K562 (cell line): Measurements from ENCODE around the gene WDR31. TPM values are rescaled to one million over a fixed set of nuclear protein-coding genes. Genes with fewer than 3 reads are reported as not detected.

ENCODE experiments used
- DDX20 ChIP-seq: fragments of 450-650 bp; IDR thresholded peaks from 2 replicates; pipeline ENCODE4 v1.6.1; 2016; ENCODE audit warnings: missing genetic modification characterization, low read depth, mild to moderate bottlenecking, missing compliant biosample characterization, moderate library complexity
- GABPA ChIP-seq: fragments of 200-800 bp; sonication (Bioruptor generic); conservative IDR thresholded peaks from 2 replicates; pipeline ENCODE4 v1.6.1; 2016; ENCODE audit warnings: low read depth, missing genetic modification characterization, missing compliant biosample characterization
- IFI16 ChIP-seq: fragments of 250-450 bp; sonication (Bioruptor Pico); IDR thresholded peaks from 2 replicates; pipeline ENCODE4 v2.1.2; 2022; ENCODE audit warnings: mild to moderate bottlenecking, inconsistent platforms
- MEF2D ChIP-seq: conservative IDR thresholded peaks from 2 replicates; pipeline ENCODE4 v1.6.1; 2016; ENCODE audit warnings: low read depth, missing genetic modification characterization, missing compliant biosample characterization
- NFXL1 ChIP-seq: fragments of 450-650 bp; formaldehyde crosslinking; IDR thresholded peaks from 2 replicates; pipeline ENCODE4 v1.4.0; 2021; ENCODE audit warnings: mild to moderate bottlenecking
- NFYB ChIP-seq: IDR thresholded peaks from 2 replicates; pipeline ENCODE4 v1.6.1; 2011; ENCODE audit warnings: mild to moderate bottlenecking, moderate library complexity; ENCODE audit not compliant: insufficient read length; ENCODE audit errors: extremely low read depth
- NR2F6 ChIP-seq: fragments of 450-650 bp; formaldehyde crosslinking; IDR thresholded peaks from 2 replicates; pipeline ENCODE4 v1.4.0; 2020; ENCODE audit warnings: mild to moderate bottlenecking
- PHF20 ChIP-seq: fragments of 450-650 bp; IDR thresholded peaks from 2 replicates; pipeline ENCODE4 v1.6.1; 2018; ENCODE audit not compliant: partially characterized antibody
- PHF8 ChIP-seq: fragments of 200-600 bp; sonication (generic); IDR thresholded peaks from 2 replicates; pipeline ENCODE4 v1.6.1; 2012; ENCODE audit warnings: mixed run types, mild to moderate bottlenecking, inconsistent platforms, low read length, moderate library complexity, borderline replicate concordance
- PTTG1 ChIP-seq: fragments of 450-650 bp; IDR thresholded peaks from 2 replicates; pipeline ENCODE4 v1.6.1; 2016; ENCODE audit warnings: low read depth, mild to moderate bottlenecking, missing genetic modification characterization, missing compliant biosample characterization
- RFX7 ChIP-seq: fragments of 250-450 bp; sonication (Bioruptor Pico); IDR thresholded peaks from 2 replicates; pipeline ENCODE4 v1.5.1; 2021; ENCODE audit warnings: mild to moderate bottlenecking
- SRF ChIP-seq, 2 experiments: fragments of 250-450, 450-650 bp in 1 of 2; sonication (Bioruptor Pico) in 1 of 2; sonication (generic) in 1 of 2; formaldehyde crosslinking; IDR thresholded peaks; 2 replicates each; pipeline versions ENCODE4 v1.5.0 to v1.5.1; 2020 to 2022; ENCODE audit warnings: mild to moderate bottlenecking in 1 of 2, missing genetic modification reagents in 1 of 2
- TEAD1 ChIP-seq, 2 experiments: fragments of 450-650 bp in 1 of 2; sonication (generic) in 1 of 2; formaldehyde crosslinking; IDR thresholded peaks; 2 replicates each; pipeline versions ENCODE4 v1.4.0 to v1.8.0; 2020 to 2022; ENCODE audit warnings: mild to moderate bottlenecking in 2 of 2, missing genetic modification reagents in 1 of 2
- ZNF197 ChIP-seq: fragments of 200-800 bp; sonication (Bioruptor generic); IDR thresholded peaks from 2 replicates; pipeline ENCODE4 v1.6.1; 2016; ENCODE audit warnings: low read depth, missing genetic modification characterization, missing compliant biosample characterization
- ZNF41 ChIP-seq: fragments of 250-450 bp; sonication (Bioruptor Pico); conservative IDR thresholded peaks from 2 replicates; pipeline ENCODE4 v1.4.0; 2020; ENCODE audit warnings: mild to moderate bottlenecking
- ZNF57 ChIP-seq: fragments of 450-650 bp; formaldehyde crosslinking; IDR thresholded peaks from 2 replicates; pipeline ENCODE4 v1.4.0; 2020; ENCODE audit warnings: mild to moderate bottlenecking, moderate library complexity
- ZNF766 ChIP-seq: fragments of 200-800 bp; sonication (Bioruptor generic); conservative IDR thresholded peaks from 2 replicates; pipeline ENCODE4 v1.6.1; 2016; ENCODE audit warnings: missing genetic modification characterization, missing compliant biosample characterization
- polyA plus RNA-seq, 8 experiments: library from polyadenylated mRNA; depleted of rRNA in 4 of 8; stranded (reverse) in 5 of 8; unstranded in 3 of 8; fragments of >200 nt; fragmentation: Nextera tagmentation in 2 of 8; fragmentation: Illumina TruSeq in 1 of 8; extraction: Ambion mirVana in 2 of 8; extraction: Trizol in 1 of 8; gene quantifications; 2 replicates each; pipeline versions ENCODE4 v1.2.1 to v1.2.3, GENCODE V29; 2011 to 2014; ENCODE audit warnings: inconsistent platforms in 1 of 8, missing spikeins in 1 of 8
- total RNA-seq, 7 experiments: library from RNA; depleted of rRNA in 6 of 7; stranded (reverse); fragments of >200 nt in 6 of 7; fragmentation: Illumina TruSeq in 2 of 7; extraction: Trizol in 2 of 7; gene quantifications; 2 replicates each; pipeline versions ENCODE4 v1.2.1 to v1.2.3, GENCODE V29; 2011 to 2021; ENCODE audit warnings: low replicate concordance in 1 of 7
- TF ChIP-seq, protein P1 (sequence below): IDR thresholded peaks from 2 replicates; pipeline ENCODE4 v1.6.1; 2014; ENCODE audit warnings: antibody characterized with exemption
- TF ChIP-seq, protein P2 (sequence below): fragments of 450-650 bp; formaldehyde crosslinking; IDR thresholded peaks from 2 replicates; pipeline ENCODE4 v1.4.0; 2020; ENCODE audit warnings: mild to moderate bottlenecking
- TF ChIP-seq, protein P3 (sequence below): fragments of 200-800 bp; sonication (Bioruptor generic); IDR thresholded peaks from 2 replicates; pipeline ENCODE4 v1.6.1; 2016; ENCODE audit warnings: missing genetic modification characterization, missing compliant biosample characterization
- TF ChIP-seq, protein P4 (sequence below): fragments of 250-450 bp; sonication (Bioruptor Pico); IDR thresholded peaks from 2 replicates; pipeline ENCODE4 v1.8.0; 2022; ENCODE audit warnings: moderate library complexity, mild to moderate bottlenecking, inconsistent platforms

The WDR31 gene
- total and polyA plus RNA-seq, 9 of the 15 experiments (the other 6 are each of a cell fraction or from before 2014, with no cell fraction given): 0.35 to 1.8 (median 0.95) TPM

DNA sequence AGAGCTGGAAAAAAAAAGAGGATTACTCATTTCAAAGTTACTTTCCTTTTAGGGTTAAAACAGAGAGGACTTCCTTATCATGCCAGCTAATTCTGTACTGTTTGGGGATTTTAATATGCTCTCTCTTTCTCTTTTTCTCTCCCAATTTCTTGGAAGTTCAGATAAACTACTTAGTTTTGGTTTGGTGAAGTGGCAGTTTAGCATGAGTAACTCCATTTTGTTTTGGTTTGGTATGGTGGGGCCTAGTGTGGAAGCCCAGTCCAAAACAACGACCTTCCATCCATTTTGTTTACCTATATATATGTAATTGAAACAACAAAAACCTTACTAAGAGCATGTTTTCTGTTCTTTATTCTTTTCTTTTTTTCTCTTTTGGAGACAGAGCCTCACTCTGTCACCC lies 5.6 kb upstream of the WDR31 start (continued):
- TF ChIP-seq, protein P1, sequence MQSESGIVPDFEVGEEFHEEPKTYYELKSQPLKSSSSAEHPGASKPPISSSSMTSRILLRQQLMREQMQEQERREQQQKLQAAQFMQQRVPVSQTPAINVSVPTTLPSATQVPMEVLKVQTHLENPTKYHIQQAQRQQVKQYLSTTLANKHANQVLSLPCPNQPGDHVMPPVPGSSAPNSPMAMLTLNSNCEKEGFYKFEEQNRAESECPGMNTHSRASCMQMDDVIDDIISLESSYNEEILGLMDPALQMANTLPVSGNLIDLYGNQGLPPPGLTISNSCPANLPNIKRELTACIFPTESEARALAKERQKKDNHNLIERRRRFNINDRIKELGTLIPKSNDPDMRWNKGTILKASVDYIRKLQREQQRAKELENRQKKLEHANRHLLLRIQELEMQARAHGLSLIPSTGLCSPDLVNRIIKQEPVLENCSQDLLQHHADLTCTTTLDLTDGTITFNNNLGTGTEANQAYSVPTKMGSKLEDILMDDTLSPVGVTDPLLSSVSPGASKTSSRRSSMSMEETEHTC: no peak
- TF ChIP-seq MEF2D (tag) (peak; percentile 92), ZNF41 (CRISPR knock-in tag) (peak; percentile 94), ZNF57 (CRISPR knock-in tag) (no peak), RFX7 (peak; percentile 90; the same call in 1 of the 2 replicates), ZNF766 (CRISPR knock-in tag) (peak; percentile 94), IFI16 (CRISPR knock-in tag) (peak; percentile 73; the same call in 1 of the 2 replicates), PHF20 (no peak), SRF (CRISPR knock-in tag; IDR thresholded peaks at IDR 0.05) (peak in 1 of 2 experiments; percentile 50; a peak in 1 of 4 replicates), PTTG1 (tag) (peak; percentile 97), PHF8 (no peak), DDX20 (tag) (peak; percentile 96), GABPA (tag) (0 out of 2 replicates have a peak, but pooled peaks have one; percentile 19), ZNF197 (CRISPR knock-in tag) (peak; percentile 88), NR2F6 (peak; percentile 75; the same call in 1 of the 2 replicates), NFYB (no peak), NFXL1 (CRISPR knock-in tag) (peak; percentile 94), TEAD1 (CRISPR knock-in tag; IDR thresholded peaks at IDR 0.05) (peak in 1 of 2 experiments; percentile 97; a peak in 2 of 4 replicates)
- TF ChIP-seq, protein P2, sequence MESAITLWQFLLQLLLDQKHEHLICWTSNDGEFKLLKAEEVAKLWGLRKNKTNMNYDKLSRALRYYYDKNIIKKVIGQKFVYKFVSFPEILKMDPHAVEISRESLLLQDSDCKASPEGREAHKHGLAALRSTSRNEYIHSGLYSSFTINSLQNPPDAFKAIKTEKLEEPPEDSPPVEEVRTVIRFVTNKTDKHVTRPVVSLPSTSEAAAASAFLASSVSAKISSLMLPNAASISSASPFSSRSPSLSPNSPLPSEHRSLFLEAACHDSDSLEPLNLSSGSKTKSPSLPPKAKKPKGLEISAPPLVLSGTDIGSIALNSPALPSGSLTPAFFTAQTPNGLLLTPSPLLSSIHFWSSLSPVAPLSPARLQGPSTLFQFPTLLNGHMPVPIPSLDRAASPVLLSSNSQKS (CRISPR knock-in tag): 0 out of 2 replicates have a peak, but pooled peaks have one; percentile 60
- TF ChIP-seq, protein P3, sequence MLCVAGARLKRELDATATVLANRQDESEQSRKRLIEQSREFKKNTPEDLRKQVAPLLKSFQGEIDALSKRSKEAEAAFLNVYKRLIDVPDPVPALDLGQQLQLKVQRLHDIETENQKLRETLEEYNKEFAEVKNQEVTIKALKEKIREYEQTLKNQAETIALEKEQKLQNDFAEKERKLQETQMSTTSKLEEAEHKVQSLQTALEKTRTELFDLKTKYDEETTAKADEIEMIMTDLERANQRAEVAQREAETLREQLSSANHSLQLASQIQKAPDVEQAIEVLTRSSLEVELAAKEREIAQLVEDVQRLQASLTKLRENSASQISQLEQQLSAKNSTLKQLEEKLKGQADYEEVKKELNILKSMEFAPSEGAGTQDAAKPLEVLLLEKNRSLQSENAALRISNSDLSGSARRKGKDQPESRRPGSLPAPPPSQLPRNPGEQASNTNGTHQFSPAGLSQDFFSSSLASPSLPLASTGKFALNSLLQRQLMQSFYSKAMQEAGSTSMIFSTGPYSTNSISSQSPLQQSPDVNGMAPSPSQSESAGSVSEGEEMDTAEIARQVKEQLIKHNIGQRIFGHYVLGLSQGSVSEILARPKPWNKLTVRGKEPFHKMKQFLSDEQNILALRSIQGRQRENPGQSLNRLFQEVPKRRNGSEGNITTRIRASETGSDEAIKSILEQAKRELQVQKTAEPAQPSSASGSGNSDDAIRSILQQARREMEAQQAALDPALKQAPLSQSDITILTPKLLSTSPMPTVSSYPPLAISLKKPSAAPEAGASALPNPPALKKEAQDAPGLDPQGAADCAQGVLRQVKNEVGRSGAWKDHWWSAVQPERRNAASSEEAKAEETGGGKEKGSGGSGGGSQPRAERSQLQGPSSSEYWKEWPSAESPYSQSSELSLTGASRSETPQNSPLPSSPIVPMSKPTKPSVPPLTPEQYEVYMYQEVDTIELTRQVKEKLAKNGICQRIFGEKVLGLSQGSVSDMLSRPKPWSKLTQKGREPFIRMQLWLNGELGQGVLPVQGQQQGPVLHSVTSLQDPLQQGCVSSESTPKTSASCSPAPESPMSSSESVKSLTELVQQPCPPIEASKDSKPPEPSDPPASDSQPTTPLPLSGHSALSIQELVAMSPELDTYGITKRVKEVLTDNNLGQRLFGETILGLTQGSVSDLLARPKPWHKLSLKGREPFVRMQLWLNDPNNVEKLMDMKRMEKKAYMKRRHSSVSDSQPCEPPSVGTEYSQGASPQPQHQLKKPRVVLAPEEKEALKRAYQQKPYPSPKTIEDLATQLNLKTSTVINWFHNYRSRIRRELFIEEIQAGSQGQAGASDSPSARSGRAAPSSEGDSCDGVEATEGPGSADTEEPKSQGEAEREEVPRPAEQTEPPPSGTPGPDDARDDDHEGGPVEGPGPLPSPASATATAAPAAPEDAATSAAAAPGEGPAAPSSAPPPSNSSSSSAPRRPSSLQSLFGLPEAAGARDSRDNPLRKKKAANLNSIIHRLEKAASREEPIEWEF (CRISPR knock-in tag): peak; percentile 81; the same call in 1 of the 2 replicates
- TF ChIP-seq, protein P4, sequence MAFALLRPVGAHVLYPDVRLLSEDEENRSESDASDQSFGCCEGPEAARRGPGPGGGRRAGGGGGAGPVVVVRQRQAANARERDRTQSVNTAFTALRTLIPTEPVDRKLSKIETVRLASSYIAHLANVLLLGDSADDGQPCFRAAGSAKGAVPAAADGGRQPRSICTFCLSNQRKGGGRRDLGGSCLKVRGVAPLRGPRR (CRISPR knock-in tag): peak; percentile 94
